ENCODE measurements around the gene DAD1.
A peak's percentile ranks its signal among the peaks of the same experiment; 100 is the strongest.

The DAD1 gene

DNA sequence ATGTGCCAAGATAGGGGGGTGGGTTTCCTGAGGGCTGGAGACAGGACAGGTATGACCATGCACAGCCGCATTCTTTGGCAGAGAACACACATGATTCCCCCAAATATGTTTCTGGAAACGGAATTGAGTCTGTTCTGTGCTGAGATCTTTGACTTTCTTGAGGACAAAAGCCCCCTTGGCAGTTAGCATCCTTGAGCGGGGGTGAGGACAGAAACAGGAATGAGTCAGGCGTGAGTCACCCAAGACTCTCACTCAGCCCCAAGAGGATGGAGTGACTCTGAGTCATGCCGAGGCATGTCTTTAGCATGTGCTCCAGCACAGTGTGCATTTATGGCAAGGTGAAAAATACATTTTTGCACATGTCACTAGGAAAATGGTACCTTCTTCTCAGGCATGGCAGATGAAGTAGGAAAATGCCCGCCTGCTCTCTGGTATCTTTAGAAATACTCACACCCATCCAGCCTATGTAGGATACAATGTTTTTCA is 52.1 kb downstream of the DAD1 start:
- DNase-seq (ENCODE audit: low read depth): peak; percentile 77

DNA sequence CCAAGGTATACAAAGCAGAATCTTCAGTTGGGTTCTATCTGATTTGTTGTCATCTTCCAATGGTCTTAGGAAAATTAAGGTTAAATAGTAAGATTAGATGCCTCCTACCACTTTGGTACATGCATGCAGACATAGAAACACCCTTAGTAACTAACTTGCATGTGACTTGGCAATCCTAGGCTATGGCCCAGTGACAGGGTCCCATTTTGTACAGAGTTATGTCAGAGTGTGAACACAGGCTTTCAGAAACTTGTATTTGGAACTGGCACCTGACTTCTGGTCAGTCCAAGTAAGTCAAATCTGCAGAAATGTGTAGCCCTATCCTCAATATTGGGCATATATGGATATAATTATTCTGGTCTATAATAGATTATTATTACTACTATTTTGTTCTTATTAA is 53.1 kb downstream of the DAD1 start:
- no peak for DNase-seq (ENCODE audit: low read depth)

DNA sequence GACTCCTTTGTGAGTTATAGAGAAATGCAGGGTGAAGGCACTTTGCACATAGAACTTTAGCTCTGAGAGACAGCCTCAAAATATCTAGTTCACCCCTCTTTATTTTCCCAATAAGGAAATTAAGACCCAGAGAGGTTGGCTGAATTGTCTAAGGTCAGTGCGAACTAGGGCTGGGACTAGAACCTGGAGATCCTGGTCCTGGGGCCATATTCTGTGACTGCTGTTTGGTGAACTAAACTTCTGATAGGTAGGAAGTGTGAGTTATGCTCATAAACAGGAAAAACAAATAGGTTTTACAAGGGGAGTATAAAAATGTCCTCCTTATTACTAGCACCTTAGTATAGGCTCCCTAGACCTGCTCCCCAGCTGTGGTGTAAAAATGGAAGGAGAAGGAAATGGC is 53.9 kb downstream of the DAD1 start:
- no peak for DNase-seq (ENCODE audit: low read depth)

DNA sequence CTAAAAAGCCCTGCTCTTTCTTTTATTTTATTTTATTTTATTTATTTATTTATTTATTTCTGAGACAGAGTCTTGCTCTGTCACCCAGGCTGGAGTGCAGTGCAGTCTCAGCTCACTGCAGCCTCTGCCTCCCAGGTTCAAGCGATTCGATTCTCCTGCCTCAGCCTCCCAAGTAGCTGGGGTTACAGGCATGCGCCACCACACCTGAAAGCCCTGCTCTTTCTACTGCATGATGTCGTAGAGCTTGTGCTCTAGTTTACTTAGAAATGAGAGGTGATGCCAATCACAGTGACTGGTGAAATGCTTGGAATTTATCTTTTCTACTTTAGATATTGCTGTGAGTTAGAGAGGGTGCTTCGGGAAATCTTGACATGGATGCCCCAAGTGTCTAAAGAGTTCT is 54.5 kb downstream of the DAD1 start:
- no peak for DNase-seq (ENCODE audit: low read depth)

DNA sequence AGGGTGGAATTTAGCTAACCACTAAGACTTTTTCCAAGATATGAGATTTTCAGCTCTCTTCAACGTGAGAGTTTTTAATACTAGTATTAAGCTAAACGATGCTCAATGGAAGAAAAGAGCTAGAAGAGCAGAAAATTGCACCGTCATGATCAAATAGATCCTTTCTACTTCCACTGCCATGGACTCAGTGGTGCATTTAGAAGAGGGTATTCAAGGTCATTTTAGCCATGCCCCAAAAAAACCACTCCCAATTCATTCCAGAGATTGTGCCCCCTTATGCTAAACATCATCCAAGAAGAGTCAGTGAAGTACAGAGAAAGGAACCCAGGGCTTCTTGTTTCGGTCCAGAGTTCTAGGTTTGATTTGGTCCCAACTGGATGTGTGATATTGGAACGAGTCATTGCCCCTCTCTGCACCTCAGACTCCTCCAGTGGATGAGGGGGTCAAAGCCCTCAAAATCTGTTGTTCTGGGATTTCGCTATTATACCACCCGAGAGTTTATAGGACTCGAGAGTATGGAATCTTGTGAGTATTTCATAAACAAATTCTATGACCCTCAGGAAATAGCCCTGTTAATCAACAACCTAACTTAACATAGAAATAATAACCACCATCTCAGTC is 55.2 kb downstream of the DAD1 start:
- no peak for DNase-seq (ENCODE audit: low read depth)

DNA sequence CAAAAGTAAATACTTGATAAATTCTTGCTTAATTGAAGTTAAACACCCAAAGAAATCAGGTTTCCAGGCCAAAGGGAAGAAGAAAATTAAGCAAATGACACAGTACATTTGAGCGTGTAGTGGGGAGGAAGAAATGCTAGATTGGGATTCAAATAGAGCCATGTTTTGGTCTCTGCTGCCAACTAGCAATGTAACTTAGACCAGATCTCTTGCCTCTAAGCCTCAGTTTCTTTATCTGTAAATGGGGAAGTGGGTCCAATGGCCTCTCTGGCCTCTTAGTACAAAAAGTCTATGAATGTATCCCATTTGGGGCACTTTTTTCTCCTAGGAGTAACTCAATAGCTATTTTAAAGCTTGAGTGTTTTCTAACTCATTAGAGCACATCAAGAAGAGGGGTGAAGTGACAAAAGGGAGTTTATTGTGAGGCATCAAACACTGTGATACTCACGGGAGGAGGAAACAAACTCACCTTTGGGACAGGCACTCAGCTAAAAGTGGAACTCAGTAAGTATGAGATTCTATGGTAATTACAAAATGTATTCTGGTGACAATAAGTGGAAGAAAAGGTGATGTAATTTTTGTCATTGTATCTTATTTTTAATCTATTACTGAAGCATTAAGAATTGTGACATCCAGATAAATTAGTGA is 55.8 kb downstream of the DAD1 start:
- DNase-seq (ENCODE audit: low read depth): no peak

DNA sequence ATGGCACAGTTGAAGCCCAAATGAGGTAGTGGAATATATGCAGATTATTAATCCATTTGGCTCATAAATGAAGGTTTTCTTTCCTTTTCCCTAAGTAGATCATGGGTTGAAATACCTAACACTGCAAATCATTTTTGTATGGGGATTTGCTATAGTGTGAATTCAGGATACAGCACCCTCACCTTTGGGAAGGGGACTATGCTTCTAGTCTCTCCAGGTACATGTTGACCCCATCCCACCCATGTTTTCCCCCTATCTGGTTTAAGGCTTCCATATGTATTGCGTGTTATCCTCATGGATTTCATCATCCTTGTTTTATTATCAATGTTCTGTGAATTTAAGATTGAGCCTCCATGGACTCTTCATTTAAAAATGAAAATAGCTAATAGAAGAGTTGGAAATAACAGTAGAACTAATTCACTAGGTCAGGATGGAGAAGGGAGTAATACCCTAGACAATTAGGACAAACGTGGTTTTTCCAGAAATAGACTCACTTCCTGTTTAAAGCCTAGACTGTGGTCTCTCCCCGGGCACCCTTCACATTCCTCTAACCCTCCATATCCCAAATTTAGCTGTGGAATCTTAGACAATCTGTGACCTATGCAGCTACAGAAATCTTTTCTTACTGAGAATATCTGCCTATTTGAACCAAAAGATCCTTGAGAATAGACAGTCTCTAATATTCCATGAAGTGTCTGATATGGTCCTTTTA is 56.5 kb downstream of the DAD1 start:
- DNase-seq (ENCODE audit: low read depth): no peak

DNA sequence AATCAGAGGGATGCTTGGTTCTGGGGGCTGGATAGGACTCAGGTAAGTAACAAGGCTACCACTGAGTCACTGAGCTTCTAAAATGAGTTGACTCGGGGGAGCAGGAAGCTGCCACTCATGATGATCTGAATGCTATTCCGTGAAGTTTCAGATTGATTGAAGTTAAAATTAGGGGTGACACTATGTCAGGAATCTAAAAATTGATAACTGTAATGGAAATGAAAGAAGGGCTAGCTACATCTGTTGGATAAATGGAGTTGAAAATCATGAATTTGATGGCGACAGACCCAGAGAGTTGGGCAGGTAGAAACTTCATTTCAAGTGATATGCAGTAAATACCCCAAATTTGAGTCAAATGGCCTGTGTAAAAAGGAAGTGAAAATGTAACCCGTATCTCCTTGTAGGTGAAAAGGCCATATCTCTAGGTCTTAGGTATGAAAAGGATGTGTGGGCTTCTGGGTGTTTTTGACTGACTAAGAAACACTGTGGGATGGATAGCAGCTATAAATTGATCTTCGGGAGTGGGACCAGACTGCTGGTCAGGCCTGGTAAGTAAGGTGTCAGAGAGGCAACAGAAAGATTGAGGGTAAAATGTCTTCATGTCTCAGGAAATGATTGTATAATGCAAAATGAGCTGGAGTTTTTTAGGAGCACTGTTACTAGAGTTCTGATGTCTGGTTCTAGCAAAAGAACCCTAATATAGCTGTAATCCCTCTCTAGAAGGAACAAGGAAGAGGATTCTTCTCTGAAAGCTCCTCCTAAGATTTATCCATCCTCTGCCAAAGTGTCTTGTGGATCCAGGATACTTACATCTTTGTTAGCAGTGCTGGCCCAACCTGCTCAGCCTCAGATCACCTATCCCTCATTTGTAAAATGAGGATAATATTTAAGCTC is 57.3 kb downstream of the DAD1 start:
- DNase-seq (ENCODE audit: low read depth): no peak

DNA sequence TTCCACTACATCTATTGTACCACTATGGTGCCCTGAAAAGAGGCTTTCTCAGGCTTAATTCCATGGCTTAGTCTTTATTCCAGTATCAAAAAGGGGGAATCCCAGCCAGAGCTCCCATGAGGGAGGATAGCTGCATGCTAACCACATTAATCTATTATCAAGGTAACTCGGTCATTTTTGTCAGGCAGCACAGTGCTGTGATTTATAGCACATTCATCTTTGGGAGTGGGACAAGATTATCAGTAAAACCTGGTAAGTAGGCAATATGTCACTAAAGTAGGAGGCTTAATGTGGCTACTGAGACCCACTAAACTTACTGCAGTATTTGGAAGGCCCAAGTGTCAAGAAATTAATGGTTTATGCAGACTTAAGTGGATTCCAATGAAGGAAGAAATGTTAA is 58.9 kb downstream of the DAD1 start:
- DNase-seq (ENCODE audit: low read depth): no peak

DNA sequence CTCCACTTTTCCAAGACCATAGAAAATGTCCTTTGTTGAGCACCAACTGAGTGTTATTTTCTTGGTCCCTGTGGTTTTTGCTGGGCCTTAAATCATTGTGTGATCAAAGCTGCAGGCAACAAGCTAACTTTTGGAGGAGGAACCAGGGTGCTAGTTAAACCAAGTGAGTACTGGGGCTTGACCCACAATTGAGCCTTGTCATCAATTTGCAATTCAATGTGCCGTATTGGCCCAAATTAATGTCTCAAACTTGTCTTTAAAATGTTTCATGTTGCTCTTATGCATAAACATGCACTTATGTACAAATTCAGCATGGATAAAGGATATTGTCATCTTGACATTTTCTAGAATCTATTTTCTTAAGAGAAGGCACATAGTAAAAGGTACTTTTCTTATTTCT is 62.3 kb downstream of the DAD1 start:
- DNase-seq (ENCODE audit: low read depth): no peak

DNA sequence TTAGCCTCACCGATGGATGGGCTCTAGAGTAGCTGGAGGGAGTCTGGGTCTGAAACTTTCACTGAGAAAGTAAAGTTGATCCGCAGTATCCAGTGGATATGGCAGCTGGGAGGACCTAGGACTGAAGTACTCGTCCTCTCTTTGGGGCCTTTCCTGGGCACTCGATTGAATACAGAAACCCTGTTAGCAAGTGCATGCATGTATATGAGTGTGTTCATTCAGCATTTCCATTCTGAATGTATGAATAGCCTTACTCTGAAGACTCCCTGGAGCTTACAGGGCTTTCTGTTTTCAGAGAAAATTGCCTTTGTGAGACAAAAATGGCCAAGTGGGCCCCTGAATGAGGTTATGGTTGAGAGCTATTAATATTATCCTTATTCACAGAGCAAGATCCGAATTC is 62.8 kb downstream of the DAD1 start:
- no peak for DNase-seq (ENCODE audit: low read depth)

DNA sequence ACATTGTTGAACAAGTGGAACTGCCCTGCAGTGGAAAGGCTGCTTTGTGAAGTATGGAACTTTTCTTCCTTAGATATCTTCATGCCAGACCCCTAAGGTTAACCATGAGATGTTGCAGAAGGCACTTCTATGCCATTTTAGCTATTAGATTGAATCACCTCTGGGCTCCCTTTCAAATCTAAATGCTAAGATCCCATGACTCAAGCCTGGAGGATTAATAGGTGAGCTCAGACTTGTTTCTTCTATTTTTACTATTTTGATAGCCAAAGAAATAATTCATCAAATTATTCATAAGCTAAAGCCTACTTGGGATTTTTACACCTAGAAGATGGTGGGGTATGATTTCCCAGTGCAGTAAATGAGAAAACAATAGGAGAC is 64.3 kb downstream of the DAD1 start:
- DNase-seq (ENCODE audit: low read depth): no peak

DNA sequence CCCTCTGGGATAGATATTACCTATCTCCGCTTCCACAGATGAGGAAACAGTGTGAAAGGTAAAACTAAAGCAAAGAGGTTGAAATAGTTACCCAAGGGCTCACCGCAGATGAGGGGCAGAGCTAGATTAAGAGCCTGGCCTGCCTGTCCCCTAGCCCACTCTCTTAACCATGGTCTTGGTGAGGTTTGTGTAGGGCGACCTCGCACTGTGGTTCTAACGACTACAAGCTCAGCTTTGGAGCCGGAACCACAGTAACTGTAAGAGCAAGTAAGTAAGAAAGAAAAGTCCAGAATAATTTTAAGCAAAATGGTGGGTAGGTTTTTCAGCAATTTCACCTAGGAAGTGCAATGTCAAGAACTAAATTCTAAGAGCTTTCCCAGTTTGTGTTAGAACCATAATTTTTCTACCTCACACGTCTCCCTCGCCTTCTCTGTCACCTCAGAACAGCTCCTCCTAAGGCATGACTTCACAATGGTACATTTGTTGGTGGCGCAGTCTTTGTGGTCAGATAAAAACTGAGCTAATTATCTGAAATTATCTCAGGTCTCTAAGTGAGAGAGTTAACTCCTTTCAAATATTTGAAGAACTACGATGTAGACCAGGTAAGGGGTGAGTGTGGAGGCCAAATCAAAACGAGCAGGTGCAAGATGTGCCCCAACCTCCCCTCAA is 64.8 kb downstream of the DAD1 start:
- DNase-seq (ENCODE audit: low read depth): no peak

DNA sequence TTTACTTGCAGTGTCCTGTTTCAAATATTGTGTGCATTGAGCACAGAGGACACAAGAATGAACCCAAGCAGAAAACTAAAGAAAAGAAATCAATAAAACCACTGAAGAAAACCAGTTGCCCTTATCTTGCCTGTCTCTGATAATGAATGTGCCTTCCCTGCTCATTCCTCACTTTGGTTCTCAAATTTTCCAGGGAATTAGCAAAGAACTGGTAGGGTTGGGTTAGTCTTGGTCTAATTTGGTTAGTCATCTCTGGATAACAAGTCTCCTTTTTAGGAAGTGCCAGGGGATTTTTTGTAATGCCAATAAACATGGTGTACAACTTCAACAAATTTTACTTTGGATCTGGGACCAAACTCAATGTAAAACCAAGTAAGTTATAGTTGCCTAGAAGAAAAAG is 65.7 kb downstream of the DAD1 start:
- no peak for DNase-seq (ENCODE audit: low read depth)

DNA sequence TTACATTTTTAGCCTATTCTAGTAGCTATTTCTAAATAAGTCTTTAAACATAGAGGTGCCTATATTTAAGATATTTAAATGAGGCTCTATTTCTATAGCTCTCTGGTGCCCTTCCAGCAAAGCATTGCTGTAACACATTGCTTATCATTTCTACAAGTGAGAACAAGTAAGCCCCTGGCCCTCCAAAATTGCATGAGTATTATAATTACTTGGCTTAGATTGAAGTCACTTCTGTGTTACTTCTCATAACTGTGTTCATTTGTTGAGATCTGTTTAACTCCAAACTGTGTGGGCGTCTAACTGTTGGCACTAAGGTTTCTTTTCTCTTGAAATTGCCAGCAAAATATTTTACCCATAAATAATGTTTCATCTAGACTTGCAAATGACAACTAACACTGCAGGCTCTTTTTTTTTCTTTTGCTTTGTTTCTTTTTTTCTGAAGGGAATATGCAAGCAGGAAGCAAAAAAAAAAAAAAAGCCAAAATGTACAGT is 66.5 kb downstream of the DAD1 start:
- DNase-seq (ENCODE audit: low read depth): no peak

DNA sequence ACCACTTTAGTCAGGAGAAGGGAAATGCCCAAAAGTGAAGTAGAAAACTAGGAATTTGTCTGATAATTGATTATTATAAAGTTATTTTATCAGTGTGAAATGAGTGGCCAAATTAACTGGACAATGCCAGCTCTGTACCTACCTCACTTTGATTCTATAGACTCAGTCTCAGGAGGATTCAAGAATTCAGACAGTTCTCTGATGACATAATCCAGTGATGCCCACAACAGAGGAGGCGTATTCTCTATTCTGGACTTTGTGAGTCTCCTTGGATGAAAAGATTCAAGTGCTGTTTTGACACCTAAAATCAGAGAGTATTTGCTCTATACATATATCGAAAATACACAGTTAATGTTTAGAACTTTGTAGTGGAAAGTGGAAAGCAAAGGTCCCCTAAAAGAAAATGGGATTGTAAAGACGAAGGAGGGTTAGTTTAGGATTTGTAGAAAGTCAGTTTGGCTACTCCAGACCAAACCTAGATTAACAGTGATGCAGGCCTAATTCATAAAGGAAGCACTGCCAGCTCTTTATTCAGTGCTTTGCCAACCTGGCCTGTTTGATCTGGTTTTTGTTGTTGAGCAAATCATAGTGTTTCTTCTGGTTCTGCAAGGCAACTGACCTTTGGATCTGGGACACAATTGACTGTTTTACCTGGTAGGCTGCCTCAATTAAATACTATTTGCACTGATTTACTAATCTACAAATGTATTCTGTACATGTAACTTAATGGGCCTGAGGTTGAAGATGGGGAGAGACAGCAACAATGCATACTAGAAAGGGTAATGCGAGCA is 67.4 kb downstream of the DAD1 start:
- DNase-seq (ENCODE audit: low read depth): no peak

DNA sequence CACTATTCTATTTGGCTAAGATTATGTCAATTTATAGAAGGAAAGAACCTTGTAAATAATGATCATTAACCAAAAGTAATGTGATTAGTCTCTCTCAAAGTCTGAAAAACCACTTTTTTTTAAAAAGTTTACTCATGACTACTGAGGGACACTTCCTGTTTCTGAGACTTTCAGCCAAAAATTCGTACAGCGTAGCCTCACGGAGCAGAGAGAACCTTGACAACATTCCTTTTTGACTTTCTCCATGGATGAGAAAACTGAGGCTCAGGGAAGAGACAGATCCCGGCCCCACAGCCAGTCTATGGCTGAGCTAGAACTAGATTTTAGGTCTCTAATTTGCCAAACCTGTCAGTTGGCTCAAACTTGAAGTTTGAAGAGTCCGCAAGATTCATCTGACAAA is 68.2 kb downstream of the DAD1 start:
- no peak for DNase-seq (ENCODE audit: low read depth)

DNA sequence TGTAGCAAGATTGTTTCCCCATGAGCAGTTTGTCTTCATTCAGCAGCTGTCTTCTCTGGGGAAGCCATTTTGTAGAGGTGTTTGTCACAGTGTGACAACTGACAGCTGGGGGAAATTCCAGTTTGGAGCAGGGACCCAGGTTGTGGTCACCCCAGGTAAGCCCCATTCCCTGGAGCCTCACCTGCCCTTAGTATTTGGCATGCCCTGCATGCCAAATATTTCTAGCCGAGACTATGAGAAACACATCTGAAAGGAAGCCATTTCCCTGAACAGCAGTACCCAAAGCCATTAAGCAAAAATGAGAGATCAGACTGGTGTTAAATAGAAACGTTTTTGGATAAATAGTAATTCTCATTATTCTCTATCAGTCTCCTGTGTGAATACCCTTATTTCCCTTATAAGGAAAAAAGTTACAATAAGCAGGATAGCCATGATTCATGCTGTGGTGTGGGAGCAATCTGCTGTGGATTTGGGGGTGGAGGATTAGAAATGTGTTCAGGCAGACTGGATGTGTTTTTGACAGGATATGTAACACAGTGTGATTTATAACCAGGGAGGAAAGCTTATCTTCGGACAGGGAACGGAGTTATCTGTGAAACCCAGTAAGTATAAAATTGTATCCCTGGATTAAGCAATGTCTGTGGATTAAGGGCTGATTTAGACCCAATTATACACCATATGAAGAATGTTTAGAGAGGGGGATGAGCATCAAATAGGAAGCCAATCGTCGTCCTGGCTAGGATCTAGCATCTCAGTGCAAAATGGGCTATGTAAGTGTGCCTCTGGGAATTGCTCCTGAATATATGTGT is 68.9 kb downstream of the DAD1 start:
- DNase-seq (ENCODE audit: low read depth): no peak

DNA sequence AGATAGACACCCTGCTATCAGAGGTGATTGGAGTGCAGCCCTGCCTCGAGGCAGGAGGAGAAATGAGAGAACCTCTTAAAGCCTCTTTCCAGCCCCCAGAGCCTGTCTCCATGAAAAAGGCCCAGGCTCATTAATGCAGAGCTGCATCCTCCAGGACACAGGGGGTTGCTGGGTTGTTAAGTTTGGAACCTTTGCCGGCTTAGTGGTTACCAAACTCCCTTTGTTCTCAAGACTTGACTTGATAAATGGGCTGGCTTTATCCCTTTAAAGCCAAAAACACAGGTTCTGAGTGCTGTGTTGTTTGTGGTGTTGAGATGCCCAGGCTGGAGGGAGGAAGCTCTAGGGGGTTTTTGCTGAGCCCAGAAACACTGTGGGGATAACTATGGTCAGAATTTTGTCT is 71.0 kb downstream of the DAD1 start:
- DNase-seq (ENCODE audit: low read depth): no peak

DNA sequence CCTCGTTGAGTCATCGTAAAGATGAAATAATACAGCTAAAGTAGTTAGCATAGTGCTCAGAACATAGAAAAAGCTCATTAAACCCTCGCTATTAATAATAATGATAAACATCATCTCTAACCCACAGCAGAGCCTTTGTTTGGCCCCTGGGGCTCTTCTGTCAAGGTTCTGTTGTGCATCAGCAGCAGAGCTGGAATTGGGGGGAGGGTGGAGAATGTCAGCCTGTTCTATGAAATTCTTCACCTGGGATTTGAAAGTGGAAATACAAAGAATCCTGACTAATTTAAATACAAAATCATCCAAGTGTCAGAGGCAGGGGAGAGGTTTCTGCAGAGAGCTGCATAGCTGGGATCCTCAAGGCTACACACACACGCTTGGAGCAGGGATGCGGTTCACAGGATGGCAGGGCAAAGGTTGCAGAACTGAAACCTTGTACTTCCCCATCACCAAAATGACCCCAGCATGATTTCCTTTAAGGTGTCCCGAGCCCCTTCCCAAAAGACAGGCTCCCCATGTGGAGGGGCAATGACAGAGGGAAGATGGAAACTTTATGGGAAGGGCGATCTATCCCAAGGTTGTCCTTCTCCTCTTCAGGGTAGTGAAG is 71.8 kb downstream of the DAD1 start:
- no peak for DNase-seq (ENCODE audit: low read depth)

All from T follicular helper cell (primary cell).